ENCODE data around the gene RTN4R.

RTN4R gene

DNA sequence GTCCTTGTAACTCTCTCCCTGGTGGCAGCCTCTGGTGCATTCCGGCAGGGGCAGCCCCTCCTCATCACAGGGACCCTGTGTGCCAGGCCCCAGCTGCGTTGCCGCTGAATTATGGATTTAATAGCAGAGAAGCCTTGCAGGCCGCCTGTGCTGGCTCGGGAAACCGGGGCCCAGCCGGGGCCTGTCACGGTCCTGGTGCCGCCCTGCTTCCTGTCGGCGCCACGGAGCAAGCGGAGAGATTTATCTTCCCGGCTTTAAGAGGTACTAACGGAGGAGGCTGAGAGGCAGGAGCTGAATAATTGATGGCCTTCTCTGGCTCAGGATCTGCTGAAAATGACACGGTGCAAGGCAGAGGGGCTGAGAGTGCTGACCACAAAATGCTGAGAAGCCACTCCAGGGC lies 63.3 kb downstream of the RTN4R start:
- H3K9ac ChIP-seq (ENCODE audit: low read depth in 1 of 2, low read length in 2 of 2), result peak overlapping the region; percentile 47 to 76
- H3K4me1 ChIP-seq (ENCODE audit: control insufficient read depth in 1 of 2, insufficient read depth in 2 of 2, low read length in 2 of 2), result peaks cover 72 to 73% of the 10 kb centered on the region in 2 donors
- H3K36me3 ChIP-seq (ENCODE audit: control insufficient read depth in 1 of 2, insufficient read depth in 2 of 2, low read length in 2 of 2), result no peaks in the 10 kb centered on the region
- no peaks in the 10 kb centered on the region for H3K27me3 ChIP-seq (ENCODE audit: control insufficient read depth in 1 of 2, insufficient read depth in 2 of 2, low read length in 2 of 2)
- H3K4me3 ChIP-seq (ENCODE audit: low read depth in 1 of 2, low read length in 2 of 2), result peak overlapping the region; percentile 26 to 80
- no peaks in the 10 kb centered on the region for H3K9me3 ChIP-seq (ENCODE audit: control insufficient read depth in 1 of 2, low read length in 2 of 2)
- peak overlapping the region; percentile 82 for H3K27ac ChIP-seq (ENCODE audit: low read depth, low read length)

GRCh38 chr22:20204311-20204710 lies 63.8 kb downstream of the RTN4R start:
- Histone ChIP-seq H3K36me3 (ENCODE audit: control insufficient read depth in 1 of 2, insufficient read depth in 2 of 2, low read length in 2 of 2) (no peaks in the 10 kb centered on the region), H3K4me1 (ENCODE audit: control insufficient read depth in 1 of 2, insufficient read depth in 2 of 2, low read length in 2 of 2) (peaks cover 73% of the 10 kb centered on the region in 2 donors), H3K27ac (ENCODE audit: low read depth, low read length) (peak overlapping the region; percentile 82), H3K9me3 (ENCODE audit: control insufficient read depth in 1 of 2, low read length in 2 of 2) (no peaks in the 10 kb centered on the region), H3K27me3 (ENCODE audit: control insufficient read depth in 1 of 2, insufficient read depth in 2 of 2, low read length in 2 of 2) (no peaks in the 10 kb centered on the region), H3K4me3 (ENCODE audit: low read depth in 1 of 2, low read length in 2 of 2) (peak overlapping the region; percentile 51 to 80), H3K9ac (ENCODE audit: low read depth in 1 of 2, low read length in 2 of 2) (peak overlapping the region; percentile 55 to 76)

- no peaks in the 10 kb centered on the region for H3K27me3 ChIP-seq (ENCODE audit: control insufficient read depth in 1 of 2, insufficient read depth in 2 of 2, low read length in 2 of 2)
- no peaks in the 10 kb centered on the region for H3K9me3 ChIP-seq (ENCODE audit: control insufficient read depth in 1 of 2, low read length in 2 of 2)
- H3K9ac ChIP-seq (ENCODE audit: low read depth in 1 of 2, low read length in 2 of 2), result peak overlapping the region; percentile 57 to 76
- peak overlapping the region; percentile 86 for H3K27ac ChIP-seq (ENCODE audit: low read depth, low read length)
- peak overlapping the region; percentile 51 to 80 for H3K4me3 ChIP-seq (ENCODE audit: low read depth in 1 of 2, low read length in 2 of 2)
- peaks cover 70 to 73% of the 10 kb centered on the region in 2 donors for H3K4me1 ChIP-seq (ENCODE audit: control insufficient read depth in 1 of 2, insufficient read depth in 2 of 2, low read length in 2 of 2)
- H3K36me3 ChIP-seq (ENCODE audit: control insufficient read depth in 1 of 2, insufficient read depth in 2 of 2, low read length in 2 of 2), result no peaks in the 10 kb centered on the region
These were observed 64.4 kb downstream of the RTN4R start for GRCh38 chr22:20203552-20204201.

- no peaks in the 10 kb centered on the region for H3K27me3 ChIP-seq (ENCODE audit: control insufficient read depth in 1 of 2, insufficient read depth in 2 of 2, low read length in 2 of 2)
- H3K9ac ChIP-seq (ENCODE audit: low read depth in 1 of 2, low read length in 2 of 2), result peak overlapping the region; percentile 57 to 70
- H3K4me3 ChIP-seq (ENCODE audit: low read depth in 1 of 2, low read length in 2 of 2), result peak overlapping the region in 1 of 2 donors; percentile 50
- peaks cover 65 to 68% of the 10 kb centered on the region in 2 donors for H3K4me1 ChIP-seq (ENCODE audit: control insufficient read depth in 1 of 2, insufficient read depth in 2 of 2, low read length in 2 of 2)
- H3K9me3 ChIP-seq (ENCODE audit: control insufficient read depth in 1 of 2, low read length in 2 of 2), result no peaks in the 10 kb centered on the region
- peak overlapping the region; percentile 86 for H3K27ac ChIP-seq (ENCODE audit: low read depth, low read length)
- no peaks in the 10 kb centered on the region for H3K36me3 ChIP-seq (ENCODE audit: control insufficient read depth in 1 of 2, insufficient read depth in 2 of 2, low read length in 2 of 2)
These were observed 65.0 kb downstream of the RTN4R start for GRCh38 chr22:20203142-20203551.

GRCh38 chr22:20201837-20202392 lies 66.2 kb downstream of the RTN4R start:
- Histone ChIP-seq H3K9me3 (ENCODE audit: control insufficient read depth in 1 of 2, low read length in 2 of 2) (no peaks in the 10 kb centered on the region), H3K4me1 (ENCODE audit: control insufficient read depth in 1 of 2, insufficient read depth in 2 of 2, low read length in 2 of 2) (peaks cover 52 to 56% of the 10 kb centered on the region in 2 donors), H3K9ac (ENCODE audit: low read depth in 1 of 2, low read length in 2 of 2) (no peak overlapping the region), H3K27ac (ENCODE audit: low read depth, low read length) (no peak overlapping the region), H3K36me3 (ENCODE audit: control insufficient read depth in 1 of 2, insufficient read depth in 2 of 2, low read length in 2 of 2) (no peaks in the 10 kb centered on the region), H3K27me3 (ENCODE audit: control insufficient read depth in 1 of 2, insufficient read depth in 2 of 2, low read length in 2 of 2) (no peaks in the 10 kb centered on the region), H3K4me3 (ENCODE audit: low read depth in 1 of 2, low read length in 2 of 2) (no peak overlapping the region)

GRCh38 chr22:20199906-20200305 lies 68.2 kb downstream of the RTN4R start:
- Histone ChIP-seq H3K4me3 (ENCODE audit: low read depth in 1 of 2, low read length in 2 of 2) (no peak overlapping the region), H3K9me3 (ENCODE audit: control insufficient read depth in 1 of 2, low read length in 2 of 2) (no peaks in the 10 kb centered on the region), H3K27me3 (ENCODE audit: control insufficient read depth in 1 of 2, insufficient read depth in 2 of 2, low read length in 2 of 2) (no peaks in the 10 kb centered on the region), H3K4me1 (ENCODE audit: control insufficient read depth in 1 of 2, insufficient read depth in 2 of 2, low read length in 2 of 2) (peaks cover 38 to 42% of the 10 kb centered on the region in 2 donors), H3K36me3 (ENCODE audit: control insufficient read depth in 1 of 2, insufficient read depth in 2 of 2, low read length in 2 of 2) (no peaks in the 10 kb centered on the region), H3K27ac (ENCODE audit: low read depth, low read length) (no peak overlapping the region), H3K9ac (ENCODE audit: low read depth in 1 of 2, low read length in 2 of 2) (no peak overlapping the region)

GRCh38 chr22:20199413-20199842 lies 68.7 kb downstream of the RTN4R start:
- Histone ChIP-seq H3K9me3 (ENCODE audit: control insufficient read depth in 1 of 2, low read length in 2 of 2) (no peaks in the 10 kb centered on the region), H3K27me3 (ENCODE audit: control insufficient read depth in 1 of 2, insufficient read depth in 2 of 2, low read length in 2 of 2) (no peaks in the 10 kb centered on the region), H3K4me3 (ENCODE audit: low read depth in 1 of 2, low read length in 2 of 2) (no peak overlapping the region), H3K36me3 (ENCODE audit: control insufficient read depth in 1 of 2, insufficient read depth in 2 of 2, low read length in 2 of 2) (no peaks in the 10 kb centered on the region), H3K9ac (ENCODE audit: low read depth in 1 of 2, low read length in 2 of 2) (no peak overlapping the region), H3K27ac (ENCODE audit: low read depth, low read length) (no peak overlapping the region), H3K4me1 (ENCODE audit: control insufficient read depth in 1 of 2, insufficient read depth in 2 of 2, low read length in 2 of 2) (peaks cover 33 to 37% of the 10 kb centered on the region in 2 donors)

DNA sequence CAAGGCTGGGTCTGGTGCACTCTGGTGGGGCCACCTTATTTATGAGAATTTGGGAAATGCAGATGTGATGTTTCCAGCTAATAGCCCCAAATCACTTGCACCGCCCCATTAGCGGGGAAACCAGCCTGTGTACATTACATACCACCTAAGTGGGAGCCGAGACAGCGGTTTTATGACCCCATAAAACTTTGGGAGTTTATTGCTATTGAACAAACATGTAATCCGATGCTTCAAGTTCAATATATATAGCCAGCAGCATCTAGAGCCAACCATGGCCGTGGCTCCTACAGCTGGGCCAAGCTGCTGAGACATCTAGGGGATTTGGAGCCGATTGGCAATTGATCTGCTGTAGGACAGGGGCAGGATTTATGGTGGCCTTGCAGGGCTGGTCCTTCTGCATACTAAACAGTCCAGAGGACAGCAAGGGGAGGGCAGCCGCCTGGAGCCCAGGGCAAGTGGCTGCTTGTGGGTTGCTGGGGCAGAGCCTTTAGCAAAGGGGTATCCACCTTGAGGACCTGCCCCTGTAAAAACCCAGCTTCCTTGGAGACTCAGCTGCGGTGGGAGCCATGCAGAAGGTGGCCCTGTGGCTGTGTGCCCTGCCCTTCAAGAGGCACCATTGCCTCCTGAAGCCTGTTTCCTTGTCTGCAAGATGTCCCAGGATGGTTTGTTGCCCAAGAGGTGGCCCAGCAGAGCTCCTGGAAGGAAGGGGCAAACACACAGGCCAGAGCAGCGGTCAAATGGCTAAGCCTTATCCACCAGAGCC lies 69.4 kb downstream of the RTN4R start:
- no peak overlapping the region for H3K4me3 ChIP-seq (ENCODE audit: low read depth in 1 of 2, low read length in 2 of 2)
- no peaks in the 10 kb centered on the region for H3K27me3 ChIP-seq (ENCODE audit: control insufficient read depth in 1 of 2, insufficient read depth in 2 of 2, low read length in 2 of 2)
- no peak overlapping the region for H3K9ac ChIP-seq (ENCODE audit: low read depth in 1 of 2, low read length in 2 of 2)
- H3K4me1 ChIP-seq (ENCODE audit: control insufficient read depth in 1 of 2, insufficient read depth in 2 of 2, low read length in 2 of 2), result peaks cover 26 to 30% of the 10 kb centered on the region in 2 donors
- H3K36me3 ChIP-seq (ENCODE audit: control insufficient read depth in 1 of 2, insufficient read depth in 2 of 2, low read length in 2 of 2), result no peaks in the 10 kb centered on the region
- H3K27ac ChIP-seq (ENCODE audit: low read depth, low read length), result no peak overlapping the region
- no peaks in the 10 kb centered on the region for H3K9me3 ChIP-seq (ENCODE audit: control insufficient read depth in 1 of 2, low read length in 2 of 2)

- no peaks in the 10 kb centered on the region for H3K27me3 ChIP-seq (ENCODE audit: control insufficient read depth in 1 of 2, insufficient read depth in 2 of 2, low read length in 2 of 2)
These were observed 70.6 kb downstream of the RTN4R start for GRCh38 chr22:20197407-20198030.

More at GRCh38 chr22:20197407-20198030, 70.6 kb downstream of the RTN4R start:
- H3K9ac ChIP-seq (ENCODE audit: low read depth in 1 of 2, low read length in 2 of 2), result no peak overlapping the region
- no peak overlapping the region for H3K27ac ChIP-seq (ENCODE audit: low read depth, low read length)
- no peaks in the 10 kb centered on the region for H3K36me3 ChIP-seq (ENCODE audit: control insufficient read depth in 1 of 2, insufficient read depth in 2 of 2, low read length in 2 of 2)
- no peaks in the 10 kb centered on the region for H3K9me3 ChIP-seq (ENCODE audit: control insufficient read depth in 1 of 2, low read length in 2 of 2)
- no peak overlapping the region for H3K4me3 ChIP-seq (ENCODE audit: low read depth in 1 of 2, low read length in 2 of 2)
- peaks cover 14 to 20% of the 10 kb centered on the region in 2 donors for H3K4me1 ChIP-seq (ENCODE audit: control insufficient read depth in 1 of 2, insufficient read depth in 2 of 2, low read length in 2 of 2)
